Thoracic aorta (tissue), 2 donors: ENCODE measurements around the gene NDUFS6. TPM values are rescaled to one million over a fixed set of nuclear protein-coding genes. Genes with fewer than 3 reads are reported as not detected.

Source experiments
- ATAC-seq: fragments of 150-250 bp; one replicate; pipeline ENCODE4 v1.8.0; 2017; ENCODE audit warnings: low read depth; ENCODE audit not compliant: insufficient number of reproducible peaks, low FRiP score
- DNase-seq: peaks from one replicate; pipeline ENCODE4 v3.0.0-alpha.2; 2020; ENCODE audit warnings: low spot score
- H3K27ac ChIP-seq, 2 donors: fragments of 200-600 bp; sonication (generic); 1 replicate in 1 of 2; 2 replicates in 1 of 2; pipeline ENCODE4 v1.5.1; 2016; ENCODE audit warnings: mild to moderate bottlenecking in 2 of 2, moderate library complexity in 2 of 2
- H3K27me3 ChIP-seq: fragments of 200-600 bp; sonication (generic); replicated peaks from 2 replicates; pipeline ENCODE4 v1.6.0; 2016; ENCODE audit warnings: mild to moderate bottlenecking; ENCODE audit not compliant: insufficient read depth
- H3K36me3 ChIP-seq: fragments of 200-600 bp; sonication (generic); one replicate; pipeline ENCODE4 v1.5.1; 2016
- H3K4me1 ChIP-seq, 2 donors: fragments of 200-600 bp; sonication (generic); 1 replicate in 1 of 2; 2 replicates in 1 of 2; pipeline versions ENCODE4 v1.5.1 to v1.6.0; 2016; ENCODE audit warnings: low read depth in 2 of 2, mild to moderate bottlenecking in 1 of 2; ENCODE audit not compliant: control insufficient read depth in 1 of 2
- H3K4me3 ChIP-seq: fragments of 200-600 bp; sonication (generic); 2 replicates; pipeline ENCODE4 v1.5.1; 2016; ENCODE audit warnings: mild to moderate bottlenecking
- H3K9me3 ChIP-seq: fragments of 200-600 bp; sonication (generic); 2 replicates; pipeline ENCODE4 v1.5.1; 2016
- total RNA-seq, 2 donors: library from RNA; depleted of rRNA; stranded (reverse); fragments of >200 nt; gene quantifications; one replicate each; pipeline versions ENCODE4 v1.1.0 to v1.2.3, GENCODE V29; 2016
- TF ChIP-seq, protein P1 (sequence below): fragments of 200-600 bp; sonication (generic); IDR thresholded peaks from one replicate; pipeline ENCODE4 v1.5.1; 2019; ENCODE audit warnings: antibody characterized with exemption

Gene NDUFS6
- total RNA-seq, 2 donors from 2014 or later = 25.7 to 26.5 TPM

GRCh38 chr5:1826235-1826980, 25.2 kb downstream of the NDUFS6 start:
- H3K4me3 ChIP-seq = no peak overlapping the region
- H3K9me3 ChIP-seq = no peaks in the 10 kb centered on the region
- ATAC-seq (no peak), DNase-seq (no peak)
- H3K27me3 ChIP-seq = no peaks in the 10 kb centered on the region
- no peak overlapping the region for H3K27ac ChIP-seq
- peaks cover 3% of the 10 kb centered on the region for H3K36me3 ChIP-seq
- TF ChIP-seq, protein P1, sequence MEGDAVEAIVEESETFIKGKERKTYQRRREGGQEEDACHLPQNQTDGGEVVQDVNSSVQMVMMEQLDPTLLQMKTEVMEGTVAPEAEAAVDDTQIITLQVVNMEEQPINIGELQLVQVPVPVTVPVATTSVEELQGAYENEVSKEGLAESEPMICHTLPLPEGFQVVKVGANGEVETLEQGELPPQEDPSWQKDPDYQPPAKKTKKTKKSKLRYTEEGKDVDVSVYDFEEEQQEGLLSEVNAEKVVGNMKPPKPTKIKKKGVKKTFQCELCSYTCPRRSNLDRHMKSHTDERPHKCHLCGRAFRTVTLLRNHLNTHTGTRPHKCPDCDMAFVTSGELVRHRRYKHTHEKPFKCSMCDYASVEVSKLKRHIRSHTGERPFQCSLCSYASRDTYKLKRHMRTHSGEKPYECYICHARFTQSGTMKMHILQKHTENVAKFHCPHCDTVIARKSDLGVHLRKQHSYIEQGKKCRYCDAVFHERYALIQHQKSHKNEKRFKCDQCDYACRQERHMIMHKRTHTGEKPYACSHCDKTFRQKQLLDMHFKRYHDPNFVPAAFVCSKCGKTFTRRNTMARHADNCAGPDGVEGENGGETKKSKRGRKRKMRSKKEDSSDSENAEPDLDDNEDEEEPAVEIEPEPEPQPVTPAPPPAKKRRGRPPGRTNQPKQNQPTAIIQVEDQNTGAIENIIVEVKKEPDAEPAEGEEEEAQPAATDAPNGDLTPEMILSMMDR = no peak
- H3K4me1 ChIP-seq = no peaks in the 10 kb centered on the region

GRCh38 chr5:1827025-1827885, 26.0 kb downstream of the NDUFS6 start:
- DNase-seq (no peak), ATAC-seq (no peak)
- Histone ChIP-seq H3K4me3 (no peak overlapping the region), H3K4me1 (no peaks in the 10 kb centered on the region), H3K9me3 (no peaks in the 10 kb centered on the region), H3K27me3 (no peaks in the 10 kb centered on the region), H3K36me3 (no peaks in the 10 kb centered on the region), H3K27ac (no peak overlapping the region)
- TF ChIP-seq, protein P1 = no peak

GRCh38 chr5:1827886-1828397, 26.7 kb downstream of the NDUFS6 start:
- Histone ChIP-seq H3K36me3 (no peaks in the 10 kb centered on the region), H3K27ac (no peak overlapping the region), H3K4me1 (no peaks in the 10 kb centered on the region), H3K9me3 (no peaks in the 10 kb centered on the region), H3K4me3 (no peak overlapping the region), H3K27me3 (no peaks in the 10 kb centered on the region)
- TF ChIP-seq, protein P1 = no peak
- DNase-seq (no peak), ATAC-seq (no peak)

DNA sequence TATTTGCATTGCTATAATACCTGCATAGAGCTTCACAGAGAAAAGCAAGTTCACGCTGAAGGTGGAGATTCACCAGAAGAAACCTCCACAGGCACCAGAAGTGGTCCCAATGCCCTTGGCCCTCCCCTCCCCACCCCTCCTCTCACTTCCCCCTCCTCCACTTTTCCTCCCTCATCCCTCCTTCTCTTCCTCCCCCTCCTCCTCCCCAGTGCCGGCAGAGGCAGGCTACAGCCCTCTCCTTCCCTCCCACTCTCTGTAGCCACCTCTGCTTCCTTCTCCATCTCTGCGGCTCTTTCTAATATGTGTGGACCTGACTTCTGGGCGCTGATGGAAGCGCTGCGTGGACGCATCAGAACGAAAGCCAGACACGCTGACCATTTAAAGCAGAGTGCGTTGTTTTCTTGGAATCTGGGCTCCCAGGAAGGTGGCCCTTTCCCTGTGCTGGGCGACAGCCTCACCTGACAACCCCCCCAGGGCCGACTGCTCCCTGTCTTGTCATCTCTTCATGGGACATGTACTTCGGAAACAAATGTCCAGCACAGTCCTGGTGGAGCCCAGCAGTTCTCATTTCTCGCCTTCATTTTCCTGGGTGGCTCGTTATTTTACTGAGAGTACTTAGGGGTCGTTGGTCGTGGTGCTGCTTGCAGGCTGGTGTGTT, 29.5 kb downstream of the NDUFS6 start:
- Histone ChIP-seq H3K27ac (no peak overlapping the region), H3K36me3 (no peaks in the 10 kb centered on the region), H3K27me3 (no peaks in the 10 kb centered on the region), H3K9me3 (no peaks in the 10 kb centered on the region), H3K4me1 (no peaks in the 10 kb centered on the region), H3K4me3 (no peak overlapping the region)
- TF ChIP-seq, protein P1 = no peak
- DNase-seq = no peak
- no peak for ATAC-seq

GRCh38 chr5:1831257-1831656, 30.1 kb downstream of the NDUFS6 start:
- Histone ChIP-seq H3K27ac (no peak overlapping the region), H3K4me3 (no peak overlapping the region), H3K9me3 (no peaks in the 10 kb centered on the region), H3K36me3 (no peaks in the 10 kb centered on the region), H3K27me3 (no peaks in the 10 kb centered on the region), H3K4me1 (no peaks in the 10 kb centered on the region)
- DNase-seq (no peak), ATAC-seq (no peak)
- TF ChIP-seq, protein P1 = no peak
